Superior temporal gyrus (tissue), 1 donor: ENCODE measurements around the gene CD34.
"Not testable (repeated sequence)": the region's sequence is repeated elsewhere in the genome, so short reads cannot be mapped to it uniquely, and the experiment has no call there.

ENCODE experiments used
- DNase-seq: peaks from one replicate; pipeline ENCODE4 v3.0.0-alpha.2; 2016; ENCODE audit errors: extremely low spot score

CD34 gene

GRCh38 chr1:207926984-207927383, 16.1 kb upstream of the CD34 start:
- no peak for DNase-seq

DNA sequence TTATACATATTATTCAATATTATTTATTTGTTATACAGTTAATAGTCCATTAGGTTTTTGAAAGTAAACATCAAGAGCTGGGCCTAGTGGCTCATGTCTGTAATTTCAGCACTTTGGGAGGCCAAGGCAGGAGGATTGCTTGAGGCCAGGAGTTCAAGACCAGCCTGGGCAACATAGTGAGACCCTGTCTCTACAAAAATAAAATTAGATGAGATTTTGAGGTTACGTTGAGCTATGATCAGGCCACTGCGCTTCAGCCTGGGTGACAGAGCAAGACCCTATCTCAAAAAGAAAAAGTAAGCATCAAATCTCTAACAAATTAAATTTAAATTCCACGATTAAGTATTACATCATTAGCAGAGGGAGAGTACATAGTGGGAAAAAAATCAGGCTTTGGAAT, 15.0 kb upstream of the CD34 start:
- not testable (repeated sequence) for DNase-seq

DNA sequence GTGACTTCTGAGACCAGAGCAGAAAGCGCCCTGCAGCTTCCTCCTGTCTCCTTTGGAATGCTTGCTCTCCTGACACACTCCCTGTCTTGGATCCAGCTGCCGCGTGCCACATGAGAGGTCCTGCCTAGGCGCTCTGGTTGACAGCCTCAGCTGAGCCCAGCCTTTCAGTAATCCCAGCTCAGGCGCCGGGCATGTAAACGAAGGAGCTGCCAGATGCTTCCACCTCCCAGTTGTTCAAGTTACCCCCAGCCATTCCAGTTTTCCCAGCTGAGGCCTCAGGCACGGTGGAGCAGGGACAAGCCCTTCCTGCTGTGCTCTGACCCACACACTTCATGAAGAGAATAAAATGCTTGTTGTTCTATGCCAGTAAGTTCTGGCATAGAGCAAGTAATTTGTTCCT, 14.3 kb upstream of the CD34 start:
- no peak for DNase-seq

- DNase-seq = no peak
Measured at GRCh38 chr1:207923561-207923960, 12.6 kb upstream of the CD34 start.

GRCh38 chr1:207923121-207923520, 12.2 kb upstream of the CD34 start:
- no peak for DNase-seq

DNA sequence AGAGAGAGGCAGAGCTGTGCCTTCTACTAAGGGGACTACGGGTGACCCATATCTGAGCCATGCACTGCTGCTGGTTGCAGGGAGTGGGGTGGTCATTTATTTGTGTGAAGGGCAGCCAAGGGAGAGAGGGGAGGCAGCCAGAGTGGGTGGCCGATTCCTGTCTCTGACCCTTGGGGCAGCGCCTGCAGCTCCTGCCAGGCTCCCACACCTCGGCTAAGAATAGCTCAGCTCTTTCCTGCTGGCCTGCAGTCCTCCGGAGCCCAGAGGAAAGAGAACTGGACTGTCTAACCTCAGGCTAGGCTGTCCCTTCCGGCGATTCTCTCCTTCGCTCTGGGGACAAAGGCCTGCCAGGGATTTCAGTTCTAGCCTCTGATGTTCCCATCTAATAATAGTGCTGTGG, 11.6 kb upstream of the CD34 start:
- no peak for DNase-seq

DNA sequence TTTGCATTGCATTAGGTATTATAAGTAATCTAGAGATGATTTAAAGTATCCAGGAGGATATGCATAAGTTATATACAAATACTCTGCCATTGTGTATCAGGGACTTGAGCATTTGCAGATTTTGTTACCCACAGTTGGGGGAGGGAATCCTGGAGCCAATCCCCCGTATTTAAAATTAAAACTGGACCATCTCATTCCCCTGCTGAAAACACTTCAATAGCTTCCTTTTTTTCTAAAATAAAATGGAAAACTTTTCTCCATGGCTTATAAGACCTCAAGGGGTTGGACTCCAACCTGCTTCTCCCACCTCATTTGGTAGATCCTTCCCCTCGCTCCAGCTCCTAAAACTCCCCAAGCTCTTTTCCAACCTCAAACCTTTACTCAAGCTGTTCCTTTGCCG, 10.4 kb upstream of the CD34 start:
- no peak for DNase-seq

GRCh38 chr1:207920444-207921021, 9.6 kb upstream of the CD34 start:
- DNase-seq = no peak

- no peak for DNase-seq
Measured at GRCh38 chr1:207919523-207920170, 8.7 kb upstream of the CD34 start.

- DNase-seq = no peak
Measured at GRCh38 chr1:207918581-207918980, 7.7 kb upstream of the CD34 start.

GRCh38 chr1:207918011-207918410, 7.1 kb upstream of the CD34 start:
- no peak for DNase-seq

DNA sequence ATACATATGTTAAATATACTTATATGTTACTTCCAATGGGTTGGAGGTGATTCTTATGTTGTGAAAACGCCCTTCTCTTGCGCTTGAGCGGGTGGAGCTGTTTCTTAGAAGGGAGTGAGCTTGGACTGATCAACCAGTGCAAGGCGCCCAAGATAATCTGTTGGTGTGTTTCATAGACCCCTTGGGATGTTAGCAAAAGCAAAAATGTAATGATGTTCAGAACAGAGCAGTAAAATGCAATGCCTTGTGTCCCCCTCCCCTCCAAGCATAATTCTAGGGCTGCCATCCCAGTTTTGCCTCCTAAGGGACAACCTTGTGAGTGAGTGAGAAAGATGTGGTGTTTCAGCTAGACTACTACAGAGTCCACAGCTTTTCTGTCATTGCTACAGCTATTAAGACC, 6.2 kb upstream of the CD34 start:
- no peak for DNase-seq

- DNase-seq = no peak
Measured at GRCh38 chr1:207913951-207914350, 3.0 kb upstream of the CD34 start.

GRCh38 chr1:207911856-207912760, 1.2 kb upstream of the CD34 start:
- DNase-seq = no peak

GRCh38 chr1:207909687-207910086, 1.2 kb downstream of the CD34 start:
- no peak for DNase-seq

DNA sequence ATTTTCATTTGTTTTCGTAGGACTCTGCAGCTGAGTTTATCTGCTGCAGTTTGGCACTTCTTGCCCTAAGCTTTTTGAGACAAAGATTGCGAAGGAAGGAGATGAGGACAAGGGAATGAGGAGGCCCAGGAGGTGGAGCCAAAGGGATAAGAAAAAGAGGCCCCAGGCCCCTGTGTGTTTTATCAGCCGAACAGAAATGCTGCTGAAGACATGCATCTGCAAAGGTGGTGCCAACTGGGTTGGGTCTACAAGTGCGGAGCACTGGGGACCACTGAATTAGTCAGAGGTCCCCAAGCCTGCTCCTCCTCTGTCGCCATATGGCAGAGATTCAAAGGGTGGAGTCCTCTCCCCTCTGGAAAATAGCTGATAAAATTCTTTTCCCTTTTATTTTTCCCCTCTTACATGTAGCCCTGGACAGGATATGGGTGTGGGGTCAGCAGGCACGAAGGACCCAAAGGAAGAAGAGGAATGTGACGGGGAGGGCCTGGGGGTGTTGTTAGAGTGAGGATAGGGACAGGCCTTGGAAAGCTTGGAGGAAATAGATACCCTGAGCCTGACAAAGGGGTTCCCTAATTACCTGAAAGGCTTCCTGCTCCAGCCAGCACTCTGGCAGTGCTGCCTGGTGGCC, 2.7 kb downstream of the CD34 start:
- DNase-seq = no peak

- DNase-seq = no peak
Measured at GRCh38 chr1:207904391-207904790, 6.5 kb downstream of the CD34 start.

- DNase-seq = no peak
Measured at GRCh38 chr1:207903767-207904166, 7.2 kb downstream of the CD34 start.

DNA sequence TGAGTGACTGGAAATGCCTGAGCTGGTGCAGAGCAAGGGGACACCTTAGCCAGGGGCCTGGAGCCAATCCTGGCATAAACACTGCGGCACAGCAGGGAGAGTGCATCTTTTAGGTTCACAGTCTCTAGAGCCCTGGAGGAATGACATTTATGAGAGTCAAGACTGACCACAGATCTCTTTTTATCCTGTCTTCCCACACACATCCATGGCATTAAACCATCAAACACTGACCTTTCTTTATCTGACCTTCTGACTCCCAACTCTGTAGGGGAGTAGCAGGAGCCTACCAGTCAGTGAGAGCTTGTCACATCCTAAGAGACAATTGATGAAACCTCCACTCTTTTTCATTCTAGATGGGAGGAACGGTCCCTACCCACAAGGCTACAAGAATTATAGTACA, 7.9 kb downstream of the CD34 start:
- DNase-seq = no peak

GRCh38 chr1:207902566-207902965, 8.4 kb downstream of the CD34 start:
- DNase-seq = no peak

GRCh38 chr1:207901041-207901653, 9.8 kb downstream of the CD34 start:
- no peak for DNase-seq

GRCh38 chr1:207898836-207899235, 12.1 kb downstream of the CD34 start:
- DNase-seq = no peak
